Islet of Langerhans (tissue), 1 donor: Measurements from ENCODE around the gene HAO2.

ENCODE experiments used
- FAIRE-seq: peaks from one replicate; lab custom pipeline; 2011; peaks lifted over from hg19 to GRCh38; lab: Jason Lieb, UNC

Gene HAO2

DNA sequence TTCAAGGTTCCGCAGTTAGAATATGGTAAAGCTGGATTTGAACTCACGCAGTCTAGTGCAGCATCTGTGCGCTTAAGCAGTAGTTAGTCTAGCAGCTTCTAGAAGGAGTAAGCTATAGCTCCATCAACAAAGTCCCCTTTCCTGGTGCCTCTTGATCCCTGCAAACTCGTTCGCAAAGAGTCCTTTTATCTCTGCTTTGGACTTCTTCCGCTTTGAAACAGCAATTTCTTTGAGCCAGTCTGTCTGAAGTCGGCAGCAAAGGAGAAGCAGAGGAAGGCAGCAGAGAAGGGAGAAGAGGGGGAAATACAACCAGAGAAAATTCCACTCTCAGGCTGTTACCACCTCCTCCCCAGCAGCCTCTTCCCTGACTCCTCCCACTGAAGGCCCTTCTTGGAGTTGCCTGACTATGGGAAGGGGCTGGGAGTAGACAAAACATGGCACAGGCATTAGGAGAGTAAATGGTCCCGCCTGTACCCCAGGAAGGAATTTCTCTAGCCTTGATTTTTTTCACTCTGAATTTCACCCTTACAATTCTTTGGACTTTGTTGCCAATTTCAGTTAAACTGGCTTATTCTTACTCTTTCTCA lies 72.2 kb downstream of the HAO2 start:
- FAIRE-seq: no peak

- FAIRE-seq: no peak
Observed at GRCh38 chr1:119442756-119443155, 74.2 kb downstream of the HAO2 start.
